WTC11 (cell line): Measurements from ENCODE around the gene LUC7L3. TPM values are rescaled to one million over a fixed set of nuclear protein-coding genes. Genes with fewer than 3 reads are reported as not detected.

Experiments
- ATAC-seq: fragments of 200-7000 bp; cut with Tn5 transposase; 2 replicates; pipeline ENCODE4 v1.10.0; 2021; ENCODE audit warnings: mild to moderate bottlenecking, moderate library complexity
- CTCF ChIA-PET: fragments of 300-600 bp; sonication (Branson Sonifier 250); formaldehyde crosslinking; loops from one replicate; lab custom pipeline; 2021; ENCODE audit warnings: antibody characterized with exemption; lab: Charles Lee
- POLR2A ChIA-PET: fragments of 350-600 bp; sonication (Branson Sonifier 250); formaldehyde crosslinking; loops from one replicate; lab custom pipeline; 2021; ENCODE audit warnings: antibody characterized with exemption; lab: Charles Lee
- DNase-seq: peaks from one replicate; pipeline ENCODE4 v3.0.0; 2021; ENCODE audit warnings: low spot score
- H3K27ac Mint-ChIP-seq: 2 replicates; pipeline ENCODE4 v1.8.0; 2021; ENCODE audit warnings: mixed read lengths
- H3K27me3 Mint-ChIP-seq: 2 replicates; pipeline ENCODE4 v1.8.0; 2021; ENCODE audit warnings: low read depth, mild to moderate bottlenecking, moderate library complexity, mixed read lengths
- H3K36me3 Mint-ChIP-seq: 2 replicates; pipeline ENCODE4 v1.8.0; 2021; ENCODE audit warnings: mixed read lengths
- H3K4me1 Mint-ChIP-seq: 2 replicates; pipeline ENCODE4 v1.8.0; 2022; ENCODE audit warnings: mixed read lengths
- H3K4me3 Mint-ChIP-seq: 2 replicates; pipeline ENCODE4 v1.8.0; 2021; ENCODE audit warnings: mild to moderate bottlenecking, moderate library complexity, mixed read lengths
- H3K9me3 Mint-ChIP-seq: 2 replicates; pipeline ENCODE4 v1.8.0; 2021; ENCODE audit warnings: mixed read lengths
- CREM ChIP-seq: sonication (generic); formaldehyde crosslinking; IDR thresholded peaks from 2 replicates; pipeline ENCODE4 v1.8.1; 2022; ENCODE audit warnings: mild to moderate bottlenecking, missing genetic modification reagents, moderate library complexity
- ESRRA ChIP-seq: sonication (generic); formaldehyde crosslinking; IDR thresholded peaks from 2 replicates; pipeline ENCODE4 v1.8.1; 2022; ENCODE audit warnings: mild to moderate bottlenecking, missing genetic modification reagents, borderline replicate concordance
- FOXJ3 ChIP-seq: sonication (generic); formaldehyde crosslinking; IDR thresholded peaks from 2 replicates; pipeline ENCODE4 v1.9.0; 2021; ENCODE audit warnings: missing genetic modification reagents, mild to moderate bottlenecking, borderline replicate concordance
- MYBL2 ChIP-seq: sonication (generic); formaldehyde crosslinking; IDR thresholded peaks from 2 replicates; pipeline ENCODE4 v1.8.1; 2023; ENCODE audit warnings: mild to moderate bottlenecking, moderate library complexity, missing genetic modification reagents
- NFATC4 ChIP-seq: fragments of 250-450 bp; sonication (Bioruptor Pico); IDR thresholded peaks from 2 replicates; pipeline ENCODE4 v1.9.0; 2021; ENCODE audit warnings: mild to moderate bottlenecking
- TP53 ChIP-seq: sonication (generic); formaldehyde crosslinking; IDR thresholded peaks from 2 replicates; pipeline ENCODE4 v1.8.1; 2023; ENCODE audit warnings: mild to moderate bottlenecking, missing genetic modification reagents
- ZNF232 ChIP-seq: sonication (generic); formaldehyde crosslinking; IDR thresholded peaks from 2 replicates; pipeline ENCODE4 v1.8.0; 2022; ENCODE audit warnings: mild to moderate bottlenecking, missing genetic modification reagents
- ZNF317 ChIP-seq: sonication (generic); formaldehyde crosslinking; IDR thresholded peaks from 2 replicates; pipeline ENCODE4 v1.8.1; 2023; ENCODE audit warnings: low read depth, mild to moderate bottlenecking, moderate library complexity, missing genetic modification reagents, borderline replicate concordance
- total RNA-seq: library from RNA; stranded (reverse); gene quantifications from 3 replicates; pipeline ENCODE4 v1.2.3, GENCODE V29; 2021
- TF ChIP-seq, protein P1 (sequence below): fragments of 250-450 bp; sonication (Bioruptor Pico); IDR thresholded peaks from 2 replicates; pipeline ENCODE4 v1.9.0; 2021; ENCODE audit warnings: moderate library complexity, mild to moderate bottlenecking, inconsistent platforms, borderline replicate concordance
- TF ChIP-seq, protein P2 (sequence below): sonication (generic); formaldehyde crosslinking; IDR thresholded peaks from 2 replicates; pipeline ENCODE4 v1.8.0; 2022; ENCODE audit warnings: missing genetic modification reagents
- TF ChIP-seq, protein P3 (sequence below): sonication (generic); formaldehyde crosslinking; IDR thresholded peaks from 2 replicates; pipeline ENCODE4 v1.8.0; 2023; ENCODE audit warnings: missing genetic modification reagents, mild to moderate bottlenecking, borderline replicate concordance
- TF ChIP-seq, protein P4 (sequence below): fragments of 250-450 bp; sonication (Bioruptor Pico); conservative IDR thresholded peaks from 2 replicates; pipeline ENCODE4 v1.9.0; 2021; ENCODE audit warnings: mild to moderate bottlenecking
- TF ChIP-seq, protein P5 (sequence below): sonication (generic); formaldehyde crosslinking; IDR thresholded peaks from 2 replicates; pipeline ENCODE4 v1.8.0; 2022; ENCODE audit warnings: mild to moderate bottlenecking, missing genetic modification reagents

Gene LUC7L3
- total RNA-seq, 1 experiment from 2014 or later: 190 TPM

DNA sequence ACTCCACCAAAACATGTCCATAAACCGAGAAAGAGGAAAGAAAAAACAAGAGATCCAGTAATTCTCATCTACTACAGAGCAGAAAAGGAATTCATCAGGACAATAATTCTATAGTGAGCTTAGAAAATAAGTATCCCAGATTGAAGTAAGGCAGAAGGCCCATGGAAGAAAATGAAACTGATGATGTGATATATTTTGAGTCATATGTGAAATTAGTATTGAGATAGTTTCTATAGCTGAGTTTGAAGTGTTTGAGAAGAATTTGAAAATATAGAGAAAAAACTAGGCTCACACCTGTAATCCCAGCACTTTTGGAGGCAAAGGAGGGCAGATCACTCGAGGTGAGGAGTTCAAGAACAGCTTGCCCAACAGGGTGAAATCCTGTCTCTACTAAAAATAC lies 19.7 kb downstream of the LUC7L3 start (continued):
- TF ChIP-seq, protein P1, sequence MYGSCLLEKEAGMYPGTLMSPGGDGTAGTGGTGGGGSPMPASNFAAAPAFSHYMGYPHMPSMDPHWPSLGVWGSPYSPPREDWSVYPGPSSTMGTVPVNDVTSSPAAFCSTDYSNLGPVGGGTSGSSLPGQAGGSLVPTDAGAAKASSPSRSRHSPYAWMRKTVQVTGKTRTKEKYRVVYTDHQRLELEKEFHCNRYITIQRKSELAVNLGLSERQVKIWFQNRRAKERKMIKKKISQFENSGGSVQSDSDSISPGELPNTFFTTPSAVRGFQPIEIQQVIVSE (CRISPR knock-in tag): no peak

DNA sequence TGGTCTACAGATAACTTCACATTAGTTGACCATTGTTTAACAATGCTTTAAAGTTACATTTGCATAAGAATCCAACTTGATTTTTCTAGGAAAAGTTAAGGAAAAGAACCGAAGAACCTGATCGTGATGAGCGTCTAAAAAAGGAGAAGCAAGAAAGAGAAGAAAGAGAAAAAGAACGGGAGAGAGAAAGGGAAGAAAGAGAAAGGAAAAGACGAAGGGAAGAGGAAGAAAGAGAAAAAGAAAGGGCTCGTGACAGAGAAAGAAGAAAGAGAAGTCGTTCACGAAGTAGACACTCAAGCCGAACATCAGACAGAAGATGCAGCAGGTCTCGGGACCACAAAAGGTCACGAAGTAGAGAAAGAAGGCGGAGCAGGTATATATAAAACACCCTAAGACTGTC lies 26.2 kb downstream of the LUC7L3 start:
- no peak for DNase-seq
- Mint-ChIP-seq H3K27ac (peak overlapping the region; percentile 1; the same call in 1 of the 2 replicates), H3K4me3 (no peak overlapping the region), H3K36me3 (peaks cover 92% of the 10 kb centered on the region), H3K4me1 (no peaks in the 10 kb centered on the region), H3K27me3 (no peaks in the 10 kb centered on the region), H3K9me3 (no peaks in the 10 kb centered on the region)
- ChIA-PET CTCF (no interaction called here), POLR2A (no interaction called here)
- ATAC-seq: no peak
- TF ChIP-seq, protein P2, sequence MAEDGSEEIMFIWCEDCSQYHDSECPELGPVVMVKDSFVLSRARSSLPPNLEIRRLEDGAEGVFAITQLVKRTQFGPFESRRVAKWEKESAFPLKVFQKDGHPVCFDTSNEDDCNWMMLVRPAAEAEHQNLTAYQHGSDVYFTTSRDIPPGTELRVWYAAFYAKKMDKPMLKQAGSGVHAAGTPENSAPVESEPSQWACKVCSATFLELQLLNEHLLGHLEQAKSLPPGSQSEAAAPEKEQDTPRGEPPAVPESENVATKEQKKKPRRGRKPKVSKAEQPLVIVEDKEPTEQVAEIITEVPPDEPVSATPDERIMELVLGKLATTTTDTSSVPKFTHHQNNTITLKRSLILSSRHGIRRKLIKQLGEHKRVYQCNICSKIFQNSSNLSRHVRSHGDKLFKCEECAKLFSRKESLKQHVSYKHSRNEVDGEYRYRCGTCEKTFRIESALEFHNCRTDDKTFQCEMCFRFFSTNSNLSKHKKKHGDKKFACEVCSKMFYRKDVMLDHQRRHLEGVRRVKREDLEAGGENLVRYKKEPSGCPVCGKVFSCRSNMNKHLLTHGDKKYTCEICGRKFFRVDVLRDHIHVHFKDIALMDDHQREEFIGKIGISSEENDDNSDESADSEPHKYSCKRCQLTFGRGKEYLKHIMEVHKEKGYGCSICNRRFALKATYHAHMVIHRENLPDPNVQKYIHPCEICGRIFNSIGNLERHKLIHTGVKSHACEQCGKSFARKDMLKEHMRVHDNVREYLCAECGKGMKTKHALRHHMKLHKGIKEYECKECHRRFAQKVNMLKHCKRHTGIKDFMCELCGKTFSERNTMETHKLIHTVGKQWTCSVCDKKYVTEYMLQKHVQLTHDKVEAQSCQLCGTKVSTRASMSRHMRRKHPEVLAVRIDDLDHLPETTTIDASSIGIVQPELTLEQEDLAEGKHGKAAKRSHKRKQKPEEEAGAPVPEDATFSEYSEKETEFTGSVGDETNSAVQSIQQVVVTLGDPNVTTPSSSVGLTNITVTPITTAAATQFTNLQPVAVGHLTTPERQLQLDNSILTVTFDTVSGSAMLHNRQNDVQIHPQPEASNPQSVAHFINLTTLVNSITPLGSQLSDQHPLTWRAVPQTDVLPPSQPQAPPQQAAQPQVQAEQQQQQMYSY (CRISPR knock-in tag): no peak

DNA sequence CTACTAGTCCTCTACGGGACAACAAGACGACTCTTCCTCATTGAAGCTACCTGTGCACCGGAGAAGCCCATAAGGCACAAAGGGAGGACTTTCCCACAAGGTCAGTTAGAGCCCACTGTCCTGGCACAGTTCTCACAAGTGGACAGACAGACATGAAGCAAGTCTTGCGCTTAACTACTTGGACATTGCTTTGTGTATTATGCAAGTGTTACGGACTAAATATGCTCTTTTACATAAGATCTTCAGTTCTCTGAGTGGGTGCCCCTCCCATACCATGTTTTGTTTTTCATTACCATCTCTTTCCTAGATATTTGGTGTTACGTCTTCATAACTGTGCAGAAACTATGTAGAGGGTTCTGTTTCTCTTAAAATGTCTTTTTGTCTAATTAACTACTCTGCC lies 29.8 kb downstream of the LUC7L3 start:
- POLR2A ChIA-PET: no interaction called here
- TF ChIP-seq ZNF317 (CRISPR knock-in tag) (no peak), TP53 (no peak)
- H3K4me1 Mint-ChIP-seq: no peaks in the 10 kb centered on the region
- no peaks in the 10 kb centered on the region for H3K9me3 Mint-ChIP-seq
- H3K4me3 Mint-ChIP-seq: no peak overlapping the region
- peaks cover 86% of the 10 kb centered on the region for H3K36me3 Mint-ChIP-seq
- DNase-seq (no peak), ATAC-seq (no peak)
- CTCF ChIA-PET: no interaction called here
- H3K27me3 Mint-ChIP-seq: no peaks in the 10 kb centered on the region
- H3K27ac Mint-ChIP-seq: no peak overlapping the region

DNA sequence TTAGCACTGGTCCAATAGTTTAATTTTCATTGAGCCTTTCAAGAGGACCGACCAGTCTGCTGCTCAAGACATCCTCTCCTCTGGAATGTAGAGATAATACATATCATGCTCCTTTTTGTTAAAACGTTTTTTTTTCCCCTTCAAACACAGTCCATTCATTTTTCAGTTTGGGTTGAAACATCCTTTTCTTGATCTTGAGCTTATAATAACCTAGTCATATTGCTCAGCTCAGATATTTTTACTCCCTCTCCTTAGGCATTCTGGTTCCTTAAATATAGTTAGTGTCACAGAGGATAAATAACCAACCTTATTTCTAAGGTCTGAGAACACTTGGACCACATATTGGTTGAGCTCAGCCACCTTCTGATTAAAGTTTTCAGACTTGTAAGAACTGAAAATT lies 35.1 kb downstream of the LUC7L3 start:
- POLR2A ChIA-PET: no interaction called here
- ATAC-seq: no peak
- H3K27ac Mint-ChIP-seq: 0 out of 2 replicates have a peak overlapping the region, but pooled peaks have one; percentile 8
- H3K36me3 Mint-ChIP-seq: peaks cover 37% of the 10 kb centered on the region
- CTCF ChIA-PET: interaction anchor here (0.7 to 0.8 kb wide), 2 partner anchors 28 to 95 kb away, joined by 3 read pairs; no protein-coding TSS in a partner anchor
- H3K4me1 Mint-ChIP-seq: no peaks in the 10 kb centered on the region
- H3K9me3 Mint-ChIP-seq: no peaks in the 10 kb centered on the region
- DNase-seq: no peak
- no peak overlapping the region for H3K4me3 Mint-ChIP-seq
- H3K27me3 Mint-ChIP-seq: no peaks in the 10 kb centered on the region
- TF ChIP-seq, protein P3, sequence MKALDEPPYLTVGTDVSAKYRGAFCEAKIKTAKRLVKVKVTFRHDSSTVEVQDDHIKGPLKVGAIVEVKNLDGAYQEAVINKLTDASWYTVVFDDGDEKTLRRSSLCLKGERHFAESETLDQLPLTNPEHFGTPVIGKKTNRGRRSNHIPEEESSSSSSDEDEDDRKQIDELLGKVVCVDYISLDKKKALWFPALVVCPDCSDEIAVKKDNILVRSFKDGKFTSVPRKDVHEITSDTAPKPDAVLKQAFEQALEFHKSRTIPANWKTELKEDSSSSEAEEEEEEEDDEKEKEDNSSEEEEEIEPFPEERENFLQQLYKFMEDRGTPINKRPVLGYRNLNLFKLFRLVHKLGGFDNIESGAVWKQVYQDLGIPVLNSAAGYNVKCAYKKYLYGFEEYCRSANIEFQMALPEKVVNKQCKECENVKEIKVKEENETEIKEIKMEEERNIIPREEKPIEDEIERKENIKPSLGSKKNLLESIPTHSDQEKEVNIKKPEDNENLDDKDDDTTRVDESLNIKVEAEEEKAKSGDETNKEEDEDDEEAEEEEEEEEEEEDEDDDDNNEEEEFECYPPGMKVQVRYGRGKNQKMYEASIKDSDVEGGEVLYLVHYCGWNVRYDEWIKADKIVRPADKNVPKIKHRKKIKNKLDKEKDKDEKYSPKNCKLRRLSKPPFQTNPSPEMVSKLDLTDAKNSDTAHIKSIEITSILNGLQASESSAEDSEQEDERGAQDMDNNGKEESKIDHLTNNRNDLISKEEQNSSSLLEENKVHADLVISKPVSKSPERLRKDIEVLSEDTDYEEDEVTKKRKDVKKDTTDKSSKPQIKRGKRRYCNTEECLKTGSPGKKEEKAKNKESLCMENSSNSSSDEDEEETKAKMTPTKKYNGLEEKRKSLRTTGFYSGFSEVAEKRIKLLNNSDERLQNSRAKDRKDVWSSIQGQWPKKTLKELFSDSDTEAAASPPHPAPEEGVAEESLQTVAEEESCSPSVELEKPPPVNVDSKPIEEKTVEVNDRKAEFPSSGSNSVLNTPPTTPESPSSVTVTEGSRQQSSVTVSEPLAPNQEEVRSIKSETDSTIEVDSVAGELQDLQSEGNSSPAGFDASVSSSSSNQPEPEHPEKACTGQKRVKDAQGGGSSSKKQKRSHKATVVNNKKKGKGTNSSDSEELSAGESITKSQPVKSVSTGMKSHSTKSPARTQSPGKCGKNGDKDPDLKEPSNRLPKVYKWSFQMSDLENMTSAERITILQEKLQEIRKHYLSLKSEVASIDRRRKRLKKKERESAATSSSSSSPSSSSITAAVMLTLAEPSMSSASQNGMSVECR: no peak
- TF ChIP-seq ZNF232 (CRISPR knock-in tag) (no peak), CREM (CRISPR knock-in tag) (no peak), ESRRA (CRISPR knock-in tag) (no peak), FOXJ3 (no peak), NFATC4 (CRISPR knock-in tag) (no peak), MYBL2 (no peak)
- TF ChIP-seq, protein P2 (CRISPR knock-in tag): no peak
- TF ChIP-seq, protein P4, sequence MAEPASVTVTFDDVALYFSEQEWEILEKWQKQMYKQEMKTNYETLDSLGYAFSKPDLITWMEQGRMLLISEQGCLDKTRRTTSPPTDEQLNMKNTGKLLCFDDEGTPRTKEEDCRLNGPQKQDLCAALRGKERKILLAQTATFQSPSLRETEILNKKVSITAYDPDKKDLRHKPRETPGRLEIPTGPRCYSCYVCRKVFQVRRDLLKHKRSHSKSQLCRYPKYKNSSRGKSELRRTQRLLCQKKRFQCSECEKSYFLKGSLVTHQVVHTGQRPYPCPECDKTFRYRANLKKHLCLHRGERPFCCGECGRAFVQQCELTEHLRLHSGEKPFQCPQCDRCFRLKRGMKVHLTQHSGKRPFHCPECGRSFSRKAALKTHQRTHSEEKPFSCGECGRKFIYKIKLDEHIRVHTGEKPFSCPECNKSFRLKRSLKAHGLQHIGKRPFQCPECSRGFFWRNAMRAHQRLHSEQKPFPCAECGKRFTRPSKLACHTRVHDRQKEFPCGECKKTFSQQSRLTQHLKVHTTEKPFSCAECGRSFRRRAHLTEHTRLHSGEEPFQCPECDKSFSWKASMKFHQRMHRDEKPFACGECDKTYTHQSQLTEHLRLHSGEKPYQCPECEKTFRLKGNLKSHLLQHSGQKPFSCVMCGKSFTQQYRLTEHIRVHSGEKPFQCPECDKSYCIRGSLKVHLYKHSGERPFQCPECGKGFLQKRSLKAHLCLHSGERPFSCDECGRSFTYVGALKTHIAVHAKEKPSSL: no peak
- TF ChIP-seq, protein P5, sequence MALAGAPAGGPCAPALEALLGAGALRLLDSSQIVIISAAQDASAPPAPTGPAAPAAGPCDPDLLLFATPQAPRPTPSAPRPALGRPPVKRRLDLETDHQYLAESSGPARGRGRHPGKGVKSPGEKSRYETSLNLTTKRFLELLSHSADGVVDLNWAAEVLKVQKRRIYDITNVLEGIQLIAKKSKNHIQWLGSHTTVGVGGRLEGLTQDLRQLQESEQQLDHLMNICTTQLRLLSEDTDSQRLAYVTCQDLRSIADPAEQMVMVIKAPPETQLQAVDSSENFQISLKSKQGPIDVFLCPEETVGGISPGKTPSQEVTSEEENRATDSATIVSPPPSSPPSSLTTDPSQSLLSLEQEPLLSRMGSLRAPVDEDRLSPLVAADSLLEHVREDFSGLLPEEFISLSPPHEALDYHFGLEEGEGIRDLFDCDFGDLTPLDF: no peak
